Peyer's patch (tissue), 4 donors: Measurements from ENCODE around the gene KIF23. TPM values are rescaled to one million over a fixed set of nuclear protein-coding genes. Genes with fewer than 3 reads are reported as not detected.

Experiments used
- DNase-seq, 3 donors: peaks; one replicate each; pipeline ENCODE4 v3.0.0-alpha.2; 2017 to 2019
- H3K27ac ChIP-seq, 4 donors: fragments of 200-600 bp; sonication (generic); one replicate each; pipeline ENCODE4 v1.5.1; 2016 to 2019
- H3K27me3 ChIP-seq, 2 donors: fragments of 200-600 bp; sonication (generic); one replicate each; pipeline ENCODE4 v1.5.1; 2019
- H3K36me3 ChIP-seq, 3 donors: fragments of 200-600 bp; sonication (generic); one replicate each; pipeline ENCODE4 v1.5.1; 2016 to 2019
- H3K4me1 ChIP-seq, 4 donors: fragments of 200-600 bp; sonication (generic); one replicate each; pipeline ENCODE4 v1.5.1; 2016 to 2019
- H3K4me3 ChIP-seq, 4 donors: fragments of 200-600 bp; sonication (generic); 1 replicate in 3 of 4; 2 replicates in 1 of 4; pipeline ENCODE4 v1.5.1; 2016 to 2019; ENCODE audit warnings: mild to moderate bottlenecking in 1 of 4
- H3K9me3 ChIP-seq, 4 donors: fragments of 200-600 bp; sonication (generic); one replicate each; pipeline ENCODE4 v1.5.1; 2016 to 2019; ENCODE audit warnings: mild to moderate bottlenecking in 1 of 4
- CTCF ChIP-seq, 6 experiments: fragments of 450-650 bp in 4 of 6; fragments of 200-600 bp in 2 of 6; sonication (generic) in 1 of 6; IDR thresholded peaks; one replicate each; pipeline ENCODE4 v1.5.1; 2017 to 2019; ENCODE audit warnings: antibody characterized with exemption in 6 of 6, mild to moderate bottlenecking in 3 of 6, moderate library complexity in 1 of 6
- POLR2A ChIP-seq, 2 donors: fragments of 450-650 bp; IDR thresholded peaks; one replicate each; pipeline ENCODE4 v1.5.1; 2017; ENCODE audit warnings: antibody characterized with exemption in 2 of 2, mild to moderate bottlenecking in 2 of 2, moderate library complexity in 2 of 2
- total RNA-seq, 4 donors: library from RNA; depleted of rRNA; stranded (reverse); fragments of >200 nt; gene quantifications; one replicate each; pipeline ENCODE4 v1.1.0, GENCODE V29; 2016

The KIF23 gene
- total RNA-seq, 4 donors from 2014 or later: 2.2 to 33.8 (median 6.0) TPM

GRCh38 chr15:69475769-69476358 lies 61.7 kb downstream of the KIF23 start:
- no peaks in the 10 kb centered on the region for H3K9me3 ChIP-seq
- H3K27ac ChIP-seq: no peak overlapping the region
- H3K4me1 ChIP-seq: no peaks in the 10 kb centered on the region
- H3K4me3 ChIP-seq: no peak overlapping the region
- H3K36me3 ChIP-seq: no peaks in the 10 kb centered on the region
- no peaks in the 10 kb centered on the region for H3K27me3 ChIP-seq
- DNase-seq: peak; percentile 70 to 91 (median 85)
- peak; percentile 87 to 96 (median 94) for TF ChIP-seq CTCF (IDR thresholded peaks at IDR 0.05)
- TF ChIP-seq POLR2A (IDR thresholded peaks at IDR 0.05): no peak

GRCh38 chr15:69476704-69477473 lies 62.7 kb downstream of the KIF23 start:
- no peak for DNase-seq
- Histone ChIP-seq H3K27me3 (no peaks in the 10 kb centered on the region), H3K36me3 (no peaks in the 10 kb centered on the region), H3K9me3 (no peaks in the 10 kb centered on the region), H3K4me1 (no peaks in the 10 kb centered on the region), H3K4me3 (no peak overlapping the region), H3K27ac (no peak overlapping the region)
- TF ChIP-seq CTCF (IDR thresholded peaks at IDR 0.05): no peak
- TF ChIP-seq POLR2A (IDR thresholded peaks at IDR 0.05): no peak

GRCh38 chr15:69478259-69478781 lies 64.2 kb downstream of the KIF23 start:
- Histone ChIP-seq H3K27me3 (no peaks in the 10 kb centered on the region), H3K36me3 (no peaks in the 10 kb centered on the region), H3K9me3 (no peaks in the 10 kb centered on the region), H3K4me3 (no peak overlapping the region), H3K4me1 (no peaks in the 10 kb centered on the region), H3K27ac (no peak overlapping the region)
- DNase-seq: peak in 2 of 3 donors; percentile 64 to 69
- peak; percentile 51 to 82 (median 67) for TF ChIP-seq CTCF (IDR thresholded peaks at IDR 0.05)
- no peak for TF ChIP-seq POLR2A (IDR thresholded peaks at IDR 0.05)

- Histone ChIP-seq H3K4me3 (no peak overlapping the region), H3K27me3 (no peaks in the 10 kb centered on the region), H3K36me3 (no peaks in the 10 kb centered on the region), H3K9me3 (no peaks in the 10 kb centered on the region), H3K27ac (no peak overlapping the region), H3K4me1 (no peaks in the 10 kb centered on the region)
- DNase-seq: no peak
- TF ChIP-seq POLR2A (IDR thresholded peaks at IDR 0.05) (no peak), CTCF (IDR thresholded peaks at IDR 0.05) (no peak)
These were observed 64.9 kb downstream of the KIF23 start for GRCh38 chr15:69479081-69479480.

GRCh38 chr15:69479971-69480370 lies 65.8 kb downstream of the KIF23 start:
- no peaks in the 10 kb centered on the region for H3K4me1 ChIP-seq
- H3K36me3 ChIP-seq: no peaks in the 10 kb centered on the region
- no peaks in the 10 kb centered on the region for H3K9me3 ChIP-seq
- no peak overlapping the region for H3K4me3 ChIP-seq
- DNase-seq: no peak
- TF ChIP-seq POLR2A (IDR thresholded peaks at IDR 0.05): no peak
- TF ChIP-seq CTCF (IDR thresholded peaks at IDR 0.05): no peak
- H3K27me3 ChIP-seq: no peaks in the 10 kb centered on the region
- no peak overlapping the region for H3K27ac ChIP-seq
